Measurements from ENCODE around the gene RAB23.
A peak's percentile ranks its signal among the peaks of the same experiment; 100 is the strongest.

Gene RAB23

DNA sequence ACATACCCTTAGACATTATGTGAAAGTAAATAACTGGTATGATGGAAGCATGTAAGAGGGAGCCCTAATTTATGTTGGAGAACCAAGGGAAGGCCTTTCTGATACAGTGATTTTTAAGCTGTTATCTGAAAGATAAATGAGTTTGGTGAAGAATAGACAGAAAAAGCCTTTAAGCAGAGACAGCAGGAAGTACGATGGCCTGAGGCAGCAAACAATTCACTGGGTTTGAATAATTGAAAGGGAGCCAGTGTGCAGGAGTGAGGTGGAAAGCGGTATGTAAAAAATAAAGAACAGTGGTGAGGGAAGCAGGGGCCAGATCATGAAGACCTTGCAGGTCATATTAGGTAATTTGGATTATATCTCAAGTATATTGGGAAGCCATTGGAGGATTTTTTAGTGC is 4.1 kb upstream of the RAB23 start:
- no peak for DNase-seq

DNA sequence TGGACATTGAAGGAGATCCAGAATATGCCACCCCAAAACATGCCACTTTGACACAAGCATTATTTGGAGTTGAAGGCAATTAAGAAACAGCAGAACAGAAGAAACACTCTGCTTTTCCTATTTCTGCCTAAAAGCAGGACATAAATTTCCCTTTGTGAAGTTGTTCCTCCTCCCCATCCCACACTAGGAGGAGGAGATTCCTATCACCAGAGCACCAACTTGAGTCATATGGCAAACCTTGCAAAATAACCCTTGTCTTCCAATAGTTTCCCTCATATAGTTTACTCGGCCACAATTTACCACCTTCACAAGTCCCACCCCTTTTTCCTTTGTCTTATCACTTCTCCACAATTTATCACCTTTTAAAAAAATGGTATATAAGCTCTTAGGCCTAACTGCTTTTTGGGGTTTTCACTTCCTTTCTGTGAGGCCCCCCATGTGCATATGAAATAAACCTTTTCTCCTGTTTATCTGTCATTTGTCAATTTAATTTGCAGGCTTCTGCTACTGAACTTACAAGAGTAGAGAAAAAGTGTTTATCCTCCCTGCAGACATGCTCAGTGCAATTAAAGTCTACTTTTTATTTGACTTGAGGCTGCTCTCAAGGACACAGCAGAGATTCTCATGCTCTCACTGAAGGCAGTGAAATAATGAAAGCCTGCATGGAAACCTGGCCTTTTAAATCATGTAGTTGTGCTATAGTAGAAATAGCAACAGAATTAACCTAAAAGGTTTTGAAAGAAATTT is 2.8 kb upstream of the RAB23 start:
- no peak for DNase-seq

DNA sequence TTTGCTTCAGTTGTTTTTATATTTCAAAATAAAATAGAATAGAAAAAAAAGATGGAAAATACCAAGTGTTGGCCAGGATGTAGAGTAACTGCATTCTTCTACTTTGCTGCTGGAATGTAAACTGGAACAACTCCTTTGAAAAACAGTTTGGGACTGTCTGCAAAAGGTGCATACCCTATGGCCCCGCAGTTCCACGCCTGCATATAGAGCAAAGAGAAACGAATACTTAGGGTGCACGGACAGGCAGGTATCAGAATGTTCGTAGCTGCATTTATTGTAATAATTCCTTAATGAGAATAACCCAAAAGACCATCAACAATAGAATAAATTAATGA is 603 bp upstream of the RAB23 start:
- DNase-seq: no peak

DNA sequence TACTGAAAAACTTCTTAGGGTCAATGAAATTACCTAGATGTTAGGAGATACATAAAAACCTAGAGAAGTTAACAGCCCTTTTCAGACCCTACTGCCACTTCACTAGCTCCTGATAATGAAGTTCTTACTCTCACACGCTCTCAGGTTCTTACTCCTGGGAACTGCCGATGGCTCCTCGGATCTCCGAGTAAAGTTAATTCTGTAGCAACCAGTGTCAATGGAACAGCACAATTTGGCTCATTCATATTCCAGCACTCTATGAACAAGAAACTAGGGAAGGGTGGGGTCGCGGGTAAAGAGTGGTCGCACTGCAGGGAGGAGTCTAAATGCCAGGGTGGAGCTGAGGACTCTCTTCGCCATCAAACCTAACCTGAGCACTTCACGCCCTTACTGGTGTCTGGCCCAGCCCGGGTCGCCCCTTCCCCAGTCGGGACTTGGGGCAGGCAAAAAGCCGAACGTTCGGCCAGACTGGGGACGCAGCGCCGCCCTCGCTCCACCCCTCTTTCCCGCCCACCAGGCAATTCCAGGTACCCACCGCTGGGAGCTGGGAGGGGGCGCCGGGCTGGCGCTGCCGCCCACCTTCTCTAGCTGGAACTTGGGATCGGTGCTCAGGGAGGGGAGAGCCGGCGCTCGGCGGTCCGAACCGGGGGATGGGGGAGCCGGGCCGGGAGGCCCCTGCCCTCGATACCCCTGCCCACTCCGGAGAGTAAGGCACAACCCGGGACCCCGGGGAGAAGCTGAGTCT is 744 bp downstream of the RAB23 start:
- peak; percentile 41 for DNase-seq

DNA sequence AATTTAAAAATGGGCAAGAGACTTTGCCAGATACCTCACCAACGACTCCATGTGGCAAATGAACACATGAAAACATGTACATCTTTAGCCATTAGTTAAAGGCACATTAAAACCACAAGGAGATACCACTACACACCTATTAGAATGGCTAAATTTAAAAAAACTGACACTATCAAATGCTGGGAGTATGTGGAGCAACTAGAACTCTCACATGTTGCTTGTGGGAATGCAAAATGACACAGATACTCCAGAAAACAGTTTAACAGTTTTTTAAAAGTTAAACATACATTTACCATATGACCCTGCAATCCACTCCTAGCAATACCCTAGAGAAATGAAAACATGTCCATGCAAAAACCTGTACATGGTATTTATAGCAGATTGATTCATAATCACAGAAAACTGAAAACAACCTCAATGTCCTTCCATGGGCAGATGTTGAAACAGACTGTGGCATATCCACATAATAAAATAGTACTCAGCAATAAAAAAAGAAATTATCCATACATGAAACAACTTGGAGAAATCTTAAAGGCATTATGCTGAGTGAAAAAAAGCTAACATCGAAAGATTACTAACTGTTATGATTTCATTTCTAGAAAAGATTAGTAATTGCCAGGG is 1.9 kb downstream of the RAB23 start:
- no peak for DNase-seq

DNA sequence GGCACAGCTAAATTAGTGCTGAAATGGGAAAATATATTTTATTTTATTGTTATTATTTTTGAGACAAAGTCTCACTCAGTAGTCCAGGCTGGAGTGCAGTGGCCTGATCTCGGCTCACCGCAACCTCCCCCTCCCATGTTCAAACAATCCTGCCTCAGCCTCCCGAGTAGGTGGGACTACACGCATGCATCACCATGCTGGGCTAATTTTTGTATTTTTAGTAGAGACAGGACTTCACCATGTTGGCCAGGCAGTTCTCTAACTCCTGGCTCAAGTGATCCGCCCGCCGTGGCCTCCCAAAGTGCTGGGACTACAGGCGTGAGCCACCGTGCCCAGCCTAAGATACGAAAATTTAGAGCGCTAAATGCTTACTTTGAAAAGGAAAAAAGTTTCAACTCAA is 4.8 kb downstream of the RAB23 start:
- no peak for DNase-seq

DNA sequence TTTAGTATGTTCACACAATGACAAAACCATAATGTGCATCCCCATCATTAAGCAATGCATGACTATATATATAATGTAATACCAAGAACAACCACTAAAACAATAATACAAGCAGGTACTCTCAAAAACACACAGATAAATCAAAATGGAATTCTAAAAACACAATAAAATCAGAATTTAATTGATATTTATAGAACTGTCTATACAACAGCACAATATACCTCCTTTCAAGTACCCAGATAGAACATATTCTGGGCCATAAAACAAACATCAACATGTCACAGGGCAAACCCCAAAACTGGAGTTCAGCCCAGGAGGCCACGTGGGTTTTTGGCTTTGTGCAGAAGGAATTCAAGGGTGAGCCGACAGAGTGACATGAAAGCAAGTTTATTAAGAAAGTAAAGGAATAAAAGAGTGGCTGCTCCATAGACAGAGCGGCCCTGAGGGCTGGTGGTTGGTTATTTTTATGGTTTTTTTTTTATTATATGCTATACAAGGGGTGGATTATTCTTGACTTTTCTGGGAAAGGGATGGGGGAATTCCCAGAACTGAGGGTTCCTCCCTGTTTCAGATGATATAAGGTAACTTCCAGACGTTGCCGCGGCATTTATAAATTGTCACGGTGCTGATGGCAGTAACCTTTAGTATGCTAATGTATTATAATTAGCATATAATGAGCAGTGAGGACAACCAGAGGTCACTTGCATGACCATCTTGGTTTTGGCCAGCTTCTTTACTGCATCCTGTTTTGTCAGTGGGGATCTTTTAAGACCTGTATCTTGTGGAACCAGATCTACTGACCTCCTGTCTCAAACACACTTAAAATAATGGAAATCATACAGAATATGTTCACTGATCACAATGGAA is 5.6 kb downstream of the RAB23 start:
- no peak for DNase-seq

DNA sequence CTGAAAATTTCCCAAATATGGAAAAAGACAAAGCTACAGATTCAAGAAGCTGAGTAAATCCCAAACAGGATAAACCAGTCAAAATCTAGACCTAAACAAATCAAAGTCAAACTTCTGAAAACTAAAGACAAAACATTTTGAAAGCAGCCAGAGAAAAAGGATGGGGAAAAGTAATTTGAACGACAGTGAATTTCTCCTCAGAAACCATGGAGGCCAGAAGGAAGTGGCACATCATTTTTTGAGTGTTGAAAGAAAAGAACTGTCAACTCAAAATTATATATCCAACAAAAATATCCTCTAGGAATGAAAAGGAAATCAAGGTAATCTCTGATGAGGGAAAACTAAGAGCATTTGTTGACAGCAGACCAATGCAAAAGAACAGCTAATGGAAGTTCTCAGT is 6.8 kb downstream of the RAB23 start:
- DNase-seq: no peak

DNA sequence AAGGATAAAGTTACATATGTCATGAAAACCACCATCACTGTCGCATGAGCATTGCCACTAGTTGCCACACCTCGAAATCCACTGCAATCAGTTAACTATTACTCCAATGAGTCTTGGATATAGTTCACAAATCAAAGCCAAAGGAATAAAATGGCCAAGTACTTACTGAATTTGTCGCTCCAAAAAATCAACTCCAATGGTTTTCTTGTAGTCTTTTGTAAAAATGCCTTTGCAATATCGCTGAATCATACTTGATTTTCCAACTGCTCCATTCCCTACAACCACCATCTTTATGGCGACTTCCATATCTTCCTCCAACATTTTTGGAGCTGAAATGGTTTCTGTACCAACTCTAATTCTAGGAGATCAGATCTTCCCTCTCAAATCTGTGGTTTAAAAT is 12.0 kb downstream of the RAB23 start:
- DNase-seq: no peak

DNA sequence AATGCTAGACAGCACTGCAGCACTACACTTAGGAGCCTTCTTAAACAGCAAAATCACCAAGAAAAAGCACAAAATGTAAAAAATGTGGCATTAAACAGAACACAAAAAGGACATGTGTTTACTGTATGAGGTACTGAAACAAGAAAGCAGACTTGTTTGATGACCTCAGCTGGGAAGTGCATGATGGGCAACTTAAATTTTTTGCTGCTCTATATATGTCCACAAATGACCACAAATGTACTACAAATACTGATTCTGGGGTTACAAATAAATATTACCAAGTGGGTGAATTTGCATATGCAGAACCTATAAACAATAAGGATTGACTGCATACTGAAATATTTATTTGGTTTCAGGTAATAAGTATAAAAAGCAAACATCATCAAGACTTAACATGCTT is 13.1 kb downstream of the RAB23 start:
- DNase-seq: no peak

DNA sequence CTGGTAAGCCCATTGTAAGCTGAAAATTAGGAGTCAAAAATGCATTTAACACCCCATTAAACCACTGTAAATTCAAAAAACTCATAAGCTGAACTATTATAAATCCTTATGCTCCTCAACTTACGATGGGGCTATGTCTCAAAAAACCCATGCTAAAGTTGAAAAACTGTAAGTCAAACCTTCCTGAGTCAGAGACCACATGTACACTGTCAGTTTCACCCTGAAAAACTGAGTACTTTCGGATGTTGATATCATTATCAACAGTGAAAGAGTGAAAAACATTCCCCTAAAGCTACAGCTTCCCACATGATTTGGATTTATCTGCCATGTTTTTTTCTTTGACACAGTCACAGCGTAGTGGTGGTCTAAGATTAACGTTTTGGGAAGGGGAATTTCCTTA is 14.2 kb downstream of the RAB23 start:
- no peak for DNase-seq

DNA sequence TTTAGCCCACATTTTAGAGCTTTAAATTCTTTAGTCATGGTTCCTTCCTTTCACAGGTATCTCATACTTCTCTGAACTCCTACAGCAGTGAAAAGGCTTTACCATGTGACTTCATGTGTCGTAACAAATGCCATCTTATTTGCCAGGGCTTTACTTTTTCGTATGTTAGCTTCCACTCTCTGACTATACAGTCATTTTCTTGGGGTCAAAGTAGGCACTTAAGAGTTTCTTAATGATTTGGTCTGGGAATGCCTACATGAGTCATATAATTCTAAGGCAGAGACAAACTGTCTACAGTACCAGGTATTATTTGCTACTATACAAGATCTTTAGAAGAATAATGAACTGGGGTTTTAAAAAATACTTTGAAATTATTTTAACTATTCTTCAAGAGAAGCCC is 15.0 kb downstream of the RAB23 start:
- no peak for DNase-seq

DNA sequence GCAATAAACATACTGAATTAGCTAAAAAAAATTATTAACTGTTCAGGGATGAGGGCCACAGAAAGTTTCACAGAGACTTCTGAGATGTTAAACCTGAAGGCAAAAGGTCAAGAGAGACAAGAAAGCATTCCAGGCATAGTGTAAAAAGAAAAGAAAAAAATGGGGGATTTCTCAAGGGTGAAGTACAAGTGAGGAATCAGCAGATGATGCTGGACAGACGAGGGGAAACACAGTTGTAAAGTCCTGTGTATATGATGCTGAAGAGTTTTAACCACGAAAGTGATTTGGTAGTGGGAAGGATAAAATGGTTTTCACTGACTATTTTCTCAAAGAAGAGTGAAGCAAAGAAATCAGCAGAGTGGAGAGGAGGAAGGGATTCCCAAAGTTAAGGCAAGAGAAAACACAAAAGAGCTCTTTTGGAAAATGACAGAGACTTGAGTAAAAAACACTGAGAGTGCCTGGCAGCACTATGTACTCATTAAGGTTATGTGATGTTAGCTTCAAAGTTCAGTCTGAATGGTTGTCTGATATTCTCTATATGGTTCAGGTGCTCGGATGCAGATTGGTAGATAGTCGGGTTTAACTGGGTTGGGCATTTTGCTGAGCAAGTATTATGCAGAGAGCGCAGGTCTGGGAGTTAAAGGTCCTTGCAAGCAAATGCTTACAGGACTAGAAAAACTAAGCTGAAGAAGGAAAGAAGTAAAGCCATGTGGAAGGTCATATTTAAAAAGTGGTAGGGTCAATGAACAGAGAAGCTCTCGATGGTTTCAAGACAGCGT is 16.4 kb downstream of the RAB23 start:
- no peak for DNase-seq

DNA sequence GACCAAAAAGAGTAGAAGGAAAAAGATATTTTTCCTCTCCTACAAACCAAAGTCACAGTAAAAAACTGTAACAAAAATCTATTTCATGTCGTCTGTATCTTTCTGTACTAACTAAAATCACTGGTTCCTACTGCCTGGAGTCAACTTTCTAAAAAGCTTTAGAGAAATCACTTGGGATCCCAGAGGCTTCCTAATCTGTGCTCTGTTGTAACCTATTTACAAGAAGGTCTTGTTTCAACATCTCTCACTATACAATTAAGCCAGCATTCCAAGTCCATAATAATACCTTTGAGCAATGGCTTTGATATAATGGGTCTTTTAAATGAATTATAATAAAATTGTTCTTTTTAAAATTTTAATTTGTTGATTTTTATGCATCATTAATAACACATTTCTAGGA is 20.4 kb downstream of the RAB23 start:
- no peak for DNase-seq

DNA sequence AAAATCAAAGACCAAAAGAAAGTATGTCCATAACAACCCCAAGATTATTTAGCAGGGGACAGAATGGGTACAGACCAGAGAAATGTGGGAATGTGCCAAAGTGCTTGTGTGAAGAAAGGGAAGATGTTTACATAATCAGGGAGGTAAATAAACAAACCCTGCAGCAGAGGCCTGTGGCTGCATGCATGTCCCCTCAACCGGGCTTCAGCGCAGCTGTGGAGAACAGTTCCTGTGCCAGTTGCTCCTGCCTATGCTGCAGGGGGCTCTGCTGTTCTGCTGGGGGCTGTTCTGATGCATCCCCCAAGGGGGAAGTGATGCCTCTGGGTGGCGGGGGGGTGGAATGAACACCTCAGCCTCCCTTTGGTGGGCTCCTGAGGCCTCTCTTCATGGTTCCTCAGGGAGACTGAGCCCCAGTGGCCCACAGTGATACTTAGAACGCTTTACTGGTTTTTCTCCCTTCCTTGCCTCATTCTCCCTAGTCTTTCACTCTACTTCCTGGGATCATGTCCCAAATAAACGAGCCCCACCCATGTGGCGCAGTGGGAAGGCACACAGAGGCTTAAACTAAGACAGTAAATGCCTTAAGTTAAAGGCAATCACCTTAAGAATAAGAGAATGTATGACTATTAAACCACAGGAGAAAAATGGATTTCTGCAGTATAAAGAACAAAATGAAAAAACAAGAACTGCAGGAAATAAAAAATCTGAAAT is 23.0 kb downstream of the RAB23 start:
- no peak for DNase-seq

DNA sequence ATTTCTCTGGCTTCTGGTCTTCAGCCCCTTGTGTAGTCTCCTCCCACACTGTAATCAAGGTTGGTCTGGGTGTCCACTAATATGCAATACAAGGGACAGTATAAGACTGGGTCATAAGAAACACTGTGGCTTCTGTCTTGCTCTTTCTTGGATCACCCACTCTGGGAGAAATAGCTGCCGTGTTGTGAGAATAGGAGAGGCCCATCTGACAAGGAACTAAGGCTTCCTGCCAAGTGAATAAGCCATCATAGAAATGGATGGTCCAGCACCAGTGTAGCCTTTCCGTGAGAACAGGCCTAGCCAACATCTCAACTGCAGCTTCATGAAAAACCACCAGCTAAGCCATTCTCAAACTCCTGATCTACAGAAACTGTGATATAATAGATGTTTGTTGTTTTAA is 26.6 kb downstream of the RAB23 start:
- DNase-seq: no peak

DNA sequence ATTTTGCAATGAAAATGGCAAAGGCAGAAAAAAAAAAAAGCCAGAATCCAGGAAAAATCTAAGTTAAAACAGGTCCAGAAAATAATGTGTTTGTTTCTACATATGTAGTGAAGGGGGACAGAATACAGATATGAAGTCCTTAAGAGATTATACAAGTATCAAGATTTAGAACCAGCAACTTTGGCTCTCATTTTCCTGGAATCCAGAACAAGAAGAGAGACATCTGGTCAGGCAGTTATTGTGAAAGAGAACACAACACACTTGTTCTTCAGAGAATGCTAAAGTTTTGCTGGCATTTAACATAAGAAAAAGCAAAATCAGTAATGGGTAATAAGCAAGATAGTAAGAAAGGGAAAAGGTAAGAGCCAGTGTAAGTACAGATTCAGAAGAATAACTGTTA is 28.9 kb downstream of the RAB23 start:
- DNase-seq: no peak

DNA sequence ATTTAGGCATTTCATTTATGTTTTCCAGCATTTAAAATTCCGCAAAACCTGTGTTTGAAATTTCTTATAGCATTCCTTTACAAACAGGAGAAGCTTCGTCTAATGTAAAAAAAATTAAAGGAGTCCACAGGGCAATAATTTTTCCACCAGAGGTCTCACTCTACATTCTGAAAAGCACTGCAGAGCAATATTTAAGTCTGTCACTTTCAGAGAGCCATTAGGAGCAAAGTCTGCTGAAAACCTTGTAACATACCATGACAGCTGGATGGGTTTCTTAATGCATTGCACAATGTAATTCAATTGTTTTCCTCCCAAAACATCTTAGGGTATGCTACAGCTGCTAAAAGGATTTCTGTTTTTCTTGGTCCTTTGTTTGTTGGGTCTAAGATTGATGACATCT is 32.0 kb downstream of the RAB23 start:
- no peak for DNase-seq

DNA sequence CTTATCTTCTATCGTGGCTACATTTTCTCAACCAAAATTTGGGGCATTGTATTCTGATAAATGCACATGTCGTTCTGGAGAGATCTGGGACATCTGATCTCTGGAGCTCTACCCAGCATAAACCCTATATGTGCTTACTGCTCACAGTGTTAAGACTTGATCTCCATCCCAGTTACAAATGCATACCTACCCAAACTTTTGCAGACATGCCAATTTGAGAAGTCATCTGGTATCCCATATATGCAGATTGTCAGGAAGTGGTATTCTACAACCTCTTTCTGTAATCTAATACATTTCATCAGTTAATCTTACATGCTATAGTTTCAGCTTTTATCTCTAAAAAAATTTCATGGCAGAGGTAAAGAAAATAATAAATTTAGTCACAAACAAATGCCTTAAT is 38.8 kb downstream of the RAB23 start:
- no peak for DNase-seq

DNA sequence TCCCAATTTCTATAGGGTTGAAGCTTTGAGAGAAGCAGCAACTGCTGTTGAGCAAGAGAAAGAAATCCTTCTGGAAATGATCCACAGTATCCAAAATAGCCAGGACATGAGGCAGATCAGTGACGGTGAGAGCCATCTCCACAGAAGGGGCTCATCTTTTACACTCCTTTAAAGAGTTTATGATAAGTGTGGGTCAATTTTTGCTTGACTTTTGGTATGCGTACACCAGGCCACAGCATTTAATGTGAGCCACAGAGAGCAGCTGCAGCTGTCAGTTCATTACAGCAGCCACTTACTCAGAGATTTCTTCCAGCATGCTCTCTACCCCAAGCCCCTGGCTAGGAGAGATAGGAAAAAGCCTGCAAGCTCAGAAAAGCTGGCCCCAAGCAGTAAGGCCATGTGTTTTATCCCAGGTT is 40.1 kb downstream of the RAB23 start:
- DNase-seq: no peak

DNA sequence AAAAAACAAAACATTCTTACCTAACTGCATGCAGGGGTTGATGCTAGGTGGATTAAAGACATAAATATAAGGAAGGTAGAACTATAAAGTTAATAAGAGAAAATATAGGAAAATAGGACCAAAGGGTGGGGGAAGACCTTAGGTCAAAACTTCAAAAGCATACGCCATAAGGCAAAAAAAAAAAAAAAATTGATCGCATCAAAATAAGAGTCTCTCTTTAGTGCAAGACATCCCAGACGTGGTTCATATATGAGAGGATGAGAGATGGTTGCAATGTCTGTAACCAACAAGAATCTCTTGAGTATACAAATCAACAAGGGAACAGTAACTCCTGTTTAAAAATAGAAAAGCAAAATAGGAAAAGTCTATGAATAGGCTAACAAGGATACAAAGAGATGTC is 41.5 kb downstream of the RAB23 start:
- DNase-seq: no peak

Measured in NCI-H1092 treated with DMSO at 0.1 percent for 48 hours (cell line).